ENCODE data around the gene PDRG1. TPM values are rescaled to one million over a fixed set of nuclear protein-coding genes. Genes with fewer than 3 reads are reported as not detected.

PDRG1 gene
- total RNA-seq, 1 donor, result 3.0 TPM

- TF ChIP-seq CTCF (IDR thresholded peaks at IDR 0.05; ENCODE audit: insufficient read depth, low read length), result no peak
- DNase-seq (ENCODE audit: low read depth), result no peak
- no peak overlapping the region for H3K4me3 ChIP-seq (ENCODE audit: low read depth, low read length)
These were observed 48.0 kb downstream of the PDRG1 start for GRCh38 chr20:31903627-31904386.

- DNase-seq (ENCODE audit: low read depth), result no peak
- H3K4me3 ChIP-seq (ENCODE audit: low read depth, low read length), result no peak overlapping the region
- no peak for TF ChIP-seq CTCF (IDR thresholded peaks at IDR 0.05; ENCODE audit: insufficient read depth, low read length)
These were observed 50.2 kb downstream of the PDRG1 start for GRCh38 chr20:31901615-31902014.

GRCh38 chr20:31897541-31897940 is 54.3 kb downstream of the PDRG1 start:
- no peak overlapping the region for H3K4me3 ChIP-seq (ENCODE audit: low read depth, low read length)
- no peak for DNase-seq (ENCODE audit: low read depth)
- no peak for TF ChIP-seq CTCF (IDR thresholded peaks at IDR 0.05; ENCODE audit: insufficient read depth, low read length)

- no peak for DNase-seq (ENCODE audit: low read depth)
- TF ChIP-seq CTCF (IDR thresholded peaks at IDR 0.05; ENCODE audit: insufficient read depth, low read length), result no peak
- H3K4me3 ChIP-seq (ENCODE audit: low read depth, low read length), result no peak overlapping the region
These were observed 55.8 kb downstream of the PDRG1 start for GRCh38 chr20:31896049-31896448.

- DNase-seq (ENCODE audit: low read depth), result peak; percentile 81
- no peak overlapping the region for H3K4me3 ChIP-seq (ENCODE audit: low read depth, low read length)
- TF ChIP-seq CTCF (IDR thresholded peaks at IDR 0.05; ENCODE audit: insufficient read depth, low read length), result no peak
These were observed 56.7 kb downstream of the PDRG1 start for GRCh38 chr20:31894980-31895675.

Small RNA genes lying within 50 kb of the gene (small RNA-seq; reads per million reads assigned to genes)
- 0.70 reads per million, percentile 13 among the genes with 10 or more reads in this experiment for gene RNU1-94P

Other genes starting within 250 kb of the PDRG1 start
- gene BCL2L1, start 229.2 kb downstream of the PDRG1 start, total RNA-seq (ENCODE audit: low replicate concordance), result 59.9 and 101 TPM in 2 replicates
- 6.2 and 91.1 TPM in 2 replicates for gene TPX2, start 212.8 kb downstream of the PDRG1 start, total RNA-seq (ENCODE audit: low replicate concordance)
- gene MYLK2, start 132.7 kb downstream of the PDRG1 start, total RNA-seq (ENCODE audit: low replicate concordance), result 0.18 TPM in 1 of 2 replicates, not detected in the other
- 2.3 TPM in 1 of 2 replicates, not detected in the other for gene FOXS1, start 106.4 kb downstream of the PDRG1 start, total RNA-seq (ENCODE audit: low replicate concordance)
- gene DUSP15, start 81.5 kb downstream of the PDRG1 start, total RNA-seq (ENCODE audit: low replicate concordance), result 9.9 TPM in 1 of 2 replicates, not detected in the other
- gene TTLL9, start 81.4 kb downstream of the PDRG1 start, total RNA-seq (ENCODE audit: low replicate concordance), result 0.09 and 0.41 TPM in 2 replicates
- gene XKR7, start 16.1 kb upstream of the PDRG1 start, total RNA-seq (ENCODE audit: low replicate concordance), result not detected in 2 replicates
- gene CCM2L, start 58.4 kb upstream of the PDRG1 start, total RNA-seq (ENCODE audit: low replicate concordance), result not detected in 2 replicates
- not detected in 2 replicates for gene HCK, start 100.2 kb upstream of the PDRG1 start, total RNA-seq (ENCODE audit: low replicate concordance)
- 20.0 and 41.1 TPM in 2 replicates for gene TM9SF4, start 157.7 kb upstream of the PDRG1 start, total RNA-seq (ENCODE audit: low replicate concordance)